Activated CD4-positive, alpha-beta T cell treated with anti-CD3 and anti-CD28 coated beads, Interleukin-2, amount 10 ng/mL, durations not matched to agents 24 days and 14 days (primary cell): Measurements from ENCODE around the gene MAPKAPK2. TPM values are rescaled to one million over a fixed set of nuclear protein-coding genes. Genes with fewer than 3 reads are reported as not detected.

Source experiments
- DNase-seq: peaks from one replicate; pipeline ENCODE4 v3.0.0; 2022
- H3K27ac Mint-ChIP-seq: one replicate; pipeline ENCODE4 v1.8.0; 2022; ENCODE audit warnings: mild to moderate bottlenecking, mixed read lengths
- H3K27me3 Mint-ChIP-seq: one replicate; pipeline ENCODE4 v1.8.0; 2022; ENCODE audit warnings: mixed read lengths
- H3K36me3 Mint-ChIP-seq: one replicate; pipeline ENCODE4 v1.8.0; 2022; ENCODE audit warnings: low read depth, mild to moderate bottlenecking, mixed read lengths
- H3K4me1 Mint-ChIP-seq: one replicate; pipeline ENCODE4 v1.8.0; 2021; ENCODE audit warnings: mixed read lengths
- H3K4me3 Mint-ChIP-seq: one replicate; pipeline ENCODE4 v1.8.0; 2022; ENCODE audit warnings: mild to moderate bottlenecking, moderate library complexity, mixed read lengths
- H3K9me3 Mint-ChIP-seq: one replicate; pipeline ENCODE4 v1.8.0; 2021; ENCODE audit warnings: mixed read lengths
- intact Hi-C: fragments of 100-400 bp; cut with micrococcal nuclease; formaldehyde crosslinking; loops from one replicate; pipeline ENCODE4 v1.15.1; 2023
- total RNA-seq: library from RNA; stranded (reverse); gene quantifications from 2 replicates; pipeline ENCODE4 v1.2.3, GENCODE V29; 2022

Gene MAPKAPK2
- total RNA-seq, 1 donor from 2014 or later: 97.4 TPM

GRCh38 chr1:206653715-206654459 lies 30.8 kb upstream of the MAPKAPK2 start:
- intact Hi-C loops: no loop called here
- Mint-ChIP-seq H3K4me3 (no peak overlapping the region), H3K27ac (no peak overlapping the region), H3K27me3 (peaks cover 7% of the 10 kb centered on the region), H3K36me3 (peaks cover 28% of the 10 kb centered on the region), H3K4me1 (peaks cover 13% of the 10 kb centered on the region), H3K9me3 (no peaks in the 10 kb centered on the region)
- no peak for DNase-seq

GRCh38 chr1:206654828-206655227 lies 29.9 kb upstream of the MAPKAPK2 start:
- peaks cover 21% of the 10 kb centered on the region for H3K36me3 Mint-ChIP-seq
- DNase-seq: no peak
- H3K27ac Mint-ChIP-seq: no peak overlapping the region
- H3K9me3 Mint-ChIP-seq: no peaks in the 10 kb centered on the region
- H3K4me3 Mint-ChIP-seq: no peak overlapping the region
- peaks cover 8% of the 10 kb centered on the region for H3K4me1 Mint-ChIP-seq
- peaks cover 7% of the 10 kb centered on the region for H3K27me3 Mint-ChIP-seq
- intact Hi-C loops: no loop called here

DNA sequence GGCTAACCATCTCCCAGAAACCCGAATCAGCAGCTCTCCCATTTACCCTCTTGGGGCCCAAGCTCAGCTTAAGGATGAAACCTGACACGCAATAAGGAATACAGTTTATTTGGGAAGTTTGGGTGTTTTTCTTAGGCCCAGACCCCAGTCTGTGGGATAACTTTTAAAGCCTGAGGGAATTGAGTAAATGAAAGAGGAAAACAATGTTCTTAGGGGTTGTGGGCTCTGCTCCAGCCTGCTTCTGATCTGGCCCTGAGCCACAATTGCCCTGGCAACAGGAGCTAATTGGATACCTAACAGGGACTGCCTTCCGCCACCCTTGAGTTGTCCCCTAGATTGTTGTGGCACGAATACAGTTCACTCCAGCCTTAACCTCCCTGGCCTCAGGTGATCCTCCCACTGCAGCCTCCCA lies 29.2 kb upstream of the MAPKAPK2 start:
- H3K4me3 Mint-ChIP-seq: no peak overlapping the region
- no peak overlapping the region for H3K27ac Mint-ChIP-seq
- peaks cover 7% of the 10 kb centered on the region for H3K27me3 Mint-ChIP-seq
- peaks cover 6% of the 10 kb centered on the region for H3K4me1 Mint-ChIP-seq
- intact Hi-C loops: no loop called here
- no peak for DNase-seq
- H3K36me3 Mint-ChIP-seq: peaks cover 21% of the 10 kb centered on the region
- H3K9me3 Mint-ChIP-seq: no peaks in the 10 kb centered on the region

GRCh38 chr1:206656936-206657335 lies 27.8 kb upstream of the MAPKAPK2 start:
- peaks cover 9% of the 10 kb centered on the region for H3K4me1 Mint-ChIP-seq
- H3K36me3 Mint-ChIP-seq: peaks cover 12% of the 10 kb centered on the region
- DNase-seq: no peak
- no peaks in the 10 kb centered on the region for H3K9me3 Mint-ChIP-seq
- H3K27ac Mint-ChIP-seq: no peak overlapping the region
- H3K4me3 Mint-ChIP-seq: no peak overlapping the region
- intact Hi-C loops: no loop called here
- H3K27me3 Mint-ChIP-seq: peaks cover 7% of the 10 kb centered on the region

DNA sequence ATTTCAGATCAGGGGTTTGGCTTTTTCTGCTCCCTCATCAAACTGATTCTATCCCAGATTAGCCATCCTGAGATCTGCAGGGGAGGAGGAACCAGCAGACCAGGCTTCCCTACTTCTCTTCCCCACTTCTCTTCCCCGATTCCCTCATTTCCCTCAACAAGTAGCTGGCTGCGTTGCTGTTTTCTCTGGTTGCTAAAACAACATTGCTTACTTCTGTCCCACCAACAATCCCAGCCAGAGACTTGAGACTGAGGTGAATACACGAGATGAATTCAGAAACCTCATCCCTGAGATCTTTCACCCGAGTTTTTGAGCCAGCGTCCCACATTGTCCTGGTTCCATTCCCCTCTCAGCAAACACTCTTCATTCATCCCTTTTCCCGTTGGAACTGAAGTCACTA lies 27.0 kb upstream of the MAPKAPK2 start:
- H3K4me3 Mint-ChIP-seq: no peak overlapping the region
- peaks cover 7% of the 10 kb centered on the region for H3K27me3 Mint-ChIP-seq
- peaks cover 16% of the 10 kb centered on the region for H3K4me1 Mint-ChIP-seq
- H3K9me3 Mint-ChIP-seq: no peaks in the 10 kb centered on the region
- peaks cover 5% of the 10 kb centered on the region for H3K36me3 Mint-ChIP-seq
- intact Hi-C loops: no loop called here
- no peak for DNase-seq
- H3K27ac Mint-ChIP-seq: no peak overlapping the region

GRCh38 chr1:206658264-206658980 lies 26.3 kb upstream of the MAPKAPK2 start:
- H3K9me3 Mint-ChIP-seq: no peaks in the 10 kb centered on the region
- DNase-seq: peak; percentile 88
- peak overlapping the region; percentile 46 for H3K4me3 Mint-ChIP-seq
- H3K27me3 Mint-ChIP-seq: peaks cover 7% of the 10 kb centered on the region
- intact Hi-C loops: no loop called here
- H3K27ac Mint-ChIP-seq: no peak overlapping the region
- H3K4me1 Mint-ChIP-seq: peaks cover 23% of the 10 kb centered on the region
- H3K36me3 Mint-ChIP-seq: peaks cover 3% of the 10 kb centered on the region

DNA sequence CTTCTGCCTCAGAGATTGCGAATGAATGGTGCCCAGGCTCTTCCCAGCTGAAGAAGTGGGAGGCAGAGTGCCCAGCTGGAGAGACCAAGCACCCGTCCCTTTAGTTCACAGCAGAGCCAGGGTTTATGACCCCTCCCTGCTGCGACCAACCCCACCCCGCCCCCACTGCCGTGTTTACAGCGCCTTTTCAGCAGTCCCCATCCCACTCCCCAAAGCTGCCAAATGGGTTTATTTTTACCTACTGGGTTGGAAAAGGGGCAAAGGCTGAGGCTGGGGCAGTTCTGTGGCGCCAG lies 25.8 kb upstream of the MAPKAPK2 start:
- Mint-ChIP-seq H3K36me3 (no peaks in the 10 kb centered on the region), H3K4me1 (peaks cover 26% of the 10 kb centered on the region), H3K27ac (no peak overlapping the region), H3K27me3 (peaks cover 7% of the 10 kb centered on the region), H3K9me3 (no peaks in the 10 kb centered on the region), H3K4me3 (no peak overlapping the region)
- intact Hi-C loops: no loop called here
- DNase-seq: no peak

DNA sequence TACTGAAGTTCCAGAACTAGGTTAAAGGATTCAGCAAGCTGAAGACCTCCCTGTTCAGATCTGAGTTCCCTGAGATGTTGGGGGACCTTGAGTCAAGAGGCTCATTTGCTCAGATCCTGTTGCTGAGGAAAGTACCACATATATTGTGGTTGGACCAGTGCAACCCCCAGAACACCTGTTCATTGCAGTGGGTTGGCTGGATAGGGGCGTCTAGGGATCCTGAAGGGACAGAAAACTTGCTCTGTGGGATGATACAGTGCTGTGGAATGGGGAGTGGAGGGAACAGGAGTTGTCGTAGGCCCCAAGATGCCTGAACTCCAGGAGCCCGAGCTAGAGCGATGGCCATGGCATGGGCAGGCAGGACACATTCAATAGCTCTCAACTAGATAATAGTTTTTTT lies 24.6 kb upstream of the MAPKAPK2 start:
- peaks cover 28% of the 10 kb centered on the region for H3K4me1 Mint-ChIP-seq
- intact Hi-C loops: loop anchor here (5.0 kb wide), 3 partner anchors 68 to 183 kb away; no protein-coding TSS in a partner anchor

GRCh38 chr1:206661161-206661820 lies 23.4 kb upstream of the MAPKAPK2 start:
- no peak overlapping the region for H3K4me3 Mint-ChIP-seq
- no peaks in the 10 kb centered on the region for H3K9me3 Mint-ChIP-seq
- intact Hi-C loops: loop anchor here (5.0 kb wide), 3 partner anchors 69 to 184 kb away; no protein-coding TSS in a partner anchor
- H3K27me3 Mint-ChIP-seq: peaks cover 9% of the 10 kb centered on the region
- no peaks in the 10 kb centered on the region for H3K36me3 Mint-ChIP-seq
- H3K27ac Mint-ChIP-seq: peak overlapping the region; percentile 22
- H3K4me1 Mint-ChIP-seq: peaks cover 28% of the 10 kb centered on the region
- DNase-seq: no peak

More for the DNA sequence above, 24.6 kb upstream of the MAPKAPK2 start:
- Mint-ChIP-seq H3K27me3 (peaks cover 7% of the 10 kb centered on the region), H3K36me3 (no peaks in the 10 kb centered on the region), H3K4me3 (no peak overlapping the region), H3K9me3 (no peaks in the 10 kb centered on the region), H3K27ac (no peak overlapping the region)
- DNase-seq: no peak

- Mint-ChIP-seq H3K4me1 (peaks cover 30% of the 10 kb centered on the region), H3K27ac (peak overlapping the region; percentile 48), H3K36me3 (no peaks in the 10 kb centered on the region), H3K9me3 (no peaks in the 10 kb centered on the region), H3K27me3 (peaks cover 6% of the 10 kb centered on the region), H3K4me3 (peak overlapping the region; percentile 40)
- intact Hi-C loops: loop anchor here (5.0 kb wide), 3 partner anchors 70 to 185 kb away; no protein-coding TSS in a partner anchor
- no peak for DNase-seq
Observed at GRCh38 chr1:206662396-206663092, 22.2 kb upstream of the MAPKAPK2 start.

DNA sequence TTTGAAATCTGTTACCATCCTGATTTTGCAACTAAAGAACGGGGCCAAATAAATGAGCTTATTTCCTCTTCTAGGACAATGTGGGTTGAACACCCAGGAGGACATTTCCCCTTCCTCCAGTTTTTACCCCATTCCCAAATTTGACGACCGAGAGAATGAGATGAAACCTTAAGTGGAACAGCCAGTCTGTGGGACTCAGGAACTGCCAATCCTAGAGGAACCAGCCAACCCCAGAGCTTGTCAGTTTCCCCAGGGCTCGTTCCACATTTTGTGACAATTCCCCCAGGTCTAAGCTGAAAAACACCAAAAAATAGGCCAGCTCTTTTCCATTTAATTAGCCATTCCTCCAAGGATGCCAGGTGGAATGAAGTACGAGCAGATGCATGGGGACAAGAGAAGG lies 21.3 kb upstream of the MAPKAPK2 start:
- DNase-seq: no peak
- Mint-ChIP-seq H3K27me3 (peaks cover 3% of the 10 kb centered on the region), H3K4me3 (no peak overlapping the region), H3K9me3 (no peaks in the 10 kb centered on the region), H3K4me1 (peaks cover 37% of the 10 kb centered on the region), H3K27ac (no peak overlapping the region), H3K36me3 (no peaks in the 10 kb centered on the region)
- intact Hi-C loops: loop anchor here (5.0 kb wide), 3 partner anchors 71 to 186 kb away; no protein-coding TSS in a partner anchor

- H3K27me3 Mint-ChIP-seq: peaks cover 2% of the 10 kb centered on the region
- no peaks in the 10 kb centered on the region for H3K9me3 Mint-ChIP-seq
- intact Hi-C loops: loop anchor here (1.0 to 5.0 kb wide), 5 partner anchors 29 to 187 kb away; partner anchors contain the start of gene DYRK3
- peak; percentile 92 for DNase-seq
- H3K27ac Mint-ChIP-seq: peak overlapping the region; percentile 39
- H3K4me1 Mint-ChIP-seq: peaks cover 34% of the 10 kb centered on the region
- peak overlapping the region; percentile 57 for H3K4me3 Mint-ChIP-seq
- H3K36me3 Mint-ChIP-seq: no peaks in the 10 kb centered on the region
Observed at GRCh38 chr1:206663832-206664652, 20.7 kb upstream of the MAPKAPK2 start.

GRCh38 chr1:206664740-206665139 lies 20.0 kb upstream of the MAPKAPK2 start:
- Mint-ChIP-seq H3K27ac (no peak overlapping the region), H3K4me3 (no peak overlapping the region), H3K36me3 (no peaks in the 10 kb centered on the region), H3K4me1 (peaks cover 34% of the 10 kb centered on the region), H3K9me3 (no peaks in the 10 kb centered on the region), H3K27me3 (peaks cover 2% of the 10 kb centered on the region)
- no peak for DNase-seq
- intact Hi-C loops: loop anchor here (1.0 to 5.0 kb wide), 5 partner anchors 29 to 187 kb away; partner anchors contain the start of gene DYRK3
